Thyroid gland (tissue), 4 donors: Measurements from ENCODE around the gene DYRK1A. TPM values are rescaled to one million over a fixed set of nuclear protein-coding genes. Genes with fewer than 3 reads are reported as not detected.

Experiments
- DNase-seq, 2 donors: peaks; one replicate each; pipeline ENCODE4 v3.0.0-alpha.2; 2019
- H3K27ac ChIP-seq, 3 donors: fragments of 200-600 bp; sonication (generic); 1 replicate in 2 of 3; 2 replicates in 1 of 3; pipeline ENCODE4 v1.5.1; 2016 to 2019; ENCODE audit warnings: mild to moderate bottlenecking in 1 of 3, moderate library complexity in 1 of 3
- H3K27me3 ChIP-seq: fragments of 200-600 bp; sonication (generic); one replicate; pipeline ENCODE4 v1.5.1; 2019
- H3K36me3 ChIP-seq, 2 donors: fragments of 200-600 bp; sonication (generic); one replicate each; pipeline ENCODE4 v1.5.1; 2016 to 2019
- H3K4me1 ChIP-seq, 2 donors: fragments of 200-600 bp; sonication (generic); one replicate each; pipeline ENCODE4 v1.5.1; 2017 to 2019
- H3K4me3 ChIP-seq, 3 donors: fragments of 200-600 bp; sonication (generic); replicated peaks in 1 of 3; 1 replicate in 2 of 3; 2 replicates in 1 of 3; pipeline ENCODE4 v1.5.1; 2016; ENCODE audit warnings: mild to moderate bottlenecking in 1 of 3
- H3K9me3 ChIP-seq: fragments of 200-600 bp; sonication (generic); one replicate; pipeline ENCODE4 v1.5.1; 2017
- CTCF ChIP-seq, 6 experiments: fragments of 200-600 bp in 3 of 6; fragments of 450-650 bp in 3 of 6; sonication (generic) in 3 of 6; IDR thresholded peaks; one replicate each; pipeline ENCODE4 v1.5.1; 2016 to 2019; ENCODE audit warnings: antibody characterized with exemption in 6 of 6, mild to moderate bottlenecking in 2 of 6, inconsistent platforms in 1 of 6, moderate library complexity in 1 of 6
- POLR2A ChIP-seq, 2 donors: fragments of 450-650 bp; IDR thresholded peaks; one replicate each; pipeline ENCODE4 v1.6.1; 2017; ENCODE audit warnings: antibody characterized with exemption in 2 of 2, mild to moderate bottlenecking in 2 of 2, moderate library complexity in 1 of 2
- WGBS, 2 donors: methylation state at CpG; one replicate each; pipeline ENCODE4 v1.1.5; 2017; 5-methylcytosine and 5-hydroxymethylcytosine counted together
- intact Hi-C: fragments of 100-400 bp; cut with DNase I; formaldehyde crosslinking; loops from one replicate; pipeline ENCODE4 v1.15.1; 2023
- total RNA-seq, 4 donors: library from RNA; depleted of rRNA; stranded (reverse); fragments of >200 nt; gene quantifications; one replicate each; pipeline ENCODE4 v1.2.3, GENCODE V29; 2016

Gene DYRK1A
- total RNA-seq, 4 donors from 2014 or later, result 104 to 299 (median 116) TPM

GRCh38 chr21:37383784-37384311, 17.3 kb downstream of the DYRK1A start:
- 66 to 67% methylated on average over 1 of the region's 1 CpG for WGBS, 2 donors
- peaks cover 56 to 81% of the 10 kb centered on the region in 2 donors for H3K4me1 ChIP-seq
- H3K27ac ChIP-seq, result no peak overlapping the region
- no peak for DNase-seq
- no peaks in the 10 kb centered on the region for H3K27me3 ChIP-seq
- no peak overlapping the region for H3K4me3 ChIP-seq
- H3K36me3 ChIP-seq, result no peaks in the 10 kb centered on the region
- intact Hi-C loops, result no loop called here
- no peaks in the 10 kb centered on the region for H3K9me3 ChIP-seq
- no peak for TF ChIP-seq POLR2A (IDR thresholded peaks at IDR 0.05)
- TF ChIP-seq CTCF (IDR thresholded peaks at IDR 0.05), result no peak

- Histone ChIP-seq H3K9me3 (no peaks in the 10 kb centered on the region), H3K4me3 (no peak overlapping the region), H3K27me3 (no peaks in the 10 kb centered on the region), H3K36me3 (no peaks in the 10 kb centered on the region), H3K27ac (no peak overlapping the region), H3K4me1 (peaks cover 56 to 81% of the 10 kb centered on the region in 2 donors)
- WGBS, 2 donors, result 92 to 97% methylated on average over 1 of the region's 1 CpG
- DNase-seq, result no peak
- TF ChIP-seq POLR2A (IDR thresholded peaks at IDR 0.05) (no peak), CTCF (IDR thresholded peaks at IDR 0.05) (no peak)
- intact Hi-C loops, result no loop called here
Observed at GRCh38 chr21:37384416-37384815, 17.8 kb downstream of the DYRK1A start.

- intact Hi-C loops, result no loop called here
- Histone ChIP-seq H3K36me3 (no peaks in the 10 kb centered on the region), H3K4me1 (peaks cover 49 to 76% of the 10 kb centered on the region in 2 donors), H3K9me3 (no peaks in the 10 kb centered on the region), H3K4me3 (no peak overlapping the region), H3K27ac (no peak overlapping the region), H3K27me3 (no peaks in the 10 kb centered on the region)
- 86 to 89% methylated on average over 5 of the region's 5 CpGs for WGBS, 2 donors
- no peak for TF ChIP-seq POLR2A (IDR thresholded peaks at IDR 0.05)
- no peak for TF ChIP-seq CTCF (IDR thresholded peaks at IDR 0.05)
- DNase-seq, result no peak
Observed at GRCh38 chr21:37385179-37385765, 18.7 kb downstream of the DYRK1A start.

GRCh38 chr21:37386151-37386550, 19.6 kb downstream of the DYRK1A start:
- Histone ChIP-seq H3K27me3 (no peaks in the 10 kb centered on the region), H3K36me3 (no peaks in the 10 kb centered on the region), H3K4me3 (no peak overlapping the region), H3K27ac (no peak overlapping the region), H3K4me1 (peaks cover 40 to 71% of the 10 kb centered on the region in 2 donors), H3K9me3 (no peaks in the 10 kb centered on the region)
- TF ChIP-seq POLR2A (IDR thresholded peaks at IDR 0.05) (no peak), CTCF (IDR thresholded peaks at IDR 0.05) (no peak)
- 86% methylated on average over 8 of the region's 8 CpGs for WGBS, 2 donors
- intact Hi-C loops, result no loop called here
- no peak for DNase-seq

- DNase-seq, result no peak
- H3K27ac ChIP-seq, result no peak overlapping the region
- no peaks in the 10 kb centered on the region for H3K36me3 ChIP-seq
- TF ChIP-seq CTCF (IDR thresholded peaks at IDR 0.05), result no peak
- no peak for TF ChIP-seq POLR2A (IDR thresholded peaks at IDR 0.05)
- H3K4me3 ChIP-seq, result no peak overlapping the region
- WGBS, 2 donors, result 70 to 85% methylated on average over 5 of the region's 5 CpGs
- H3K9me3 ChIP-seq, result no peaks in the 10 kb centered on the region
- H3K4me1 ChIP-seq, result peaks cover 42 to 64% of the 10 kb centered on the region in 2 donors
- H3K27me3 ChIP-seq, result no peaks in the 10 kb centered on the region
- intact Hi-C loops, result no loop called here
Observed at GRCh38 chr21:37389456-37389855, 22.9 kb downstream of the DYRK1A start.
